HL-60 (cell line): ENCODE measurements around the gene ITIH1.

Experiments
- CTCF ChIP-seq: IDR thresholded peaks from one replicate; pipeline ENCODE4 v1.5.1; 2011; ENCODE audit warnings: low read length, control low read depth, inconsistent platforms; ENCODE audit not compliant: insufficient read depth
- POLR2AphosphoS5 ChIP-seq: IDR thresholded peaks from 2 replicates; pipeline ENCODE4 v1.6.1; 2012; ENCODE audit warnings: low read depth
- REST ChIP-seq: IDR thresholded peaks from 2 replicates; pipeline ENCODE4 v1.6.1; 2012; ENCODE audit warnings: low read depth; ENCODE audit not compliant: insufficient replicate concordance
- SPI1 ChIP-seq: IDR thresholded peaks from 2 replicates; pipeline ENCODE4 v1.6.1; 2012; ENCODE audit warnings: low read depth, mild to moderate bottlenecking, borderline replicate concordance

- TF ChIP-seq CTCF: no peak
- no peak for TF ChIP-seq POLR2AphosphoS5
- no peak for TF ChIP-seq REST
- TF ChIP-seq SPI1: no peak
Observed at GRCh38 chr3:52733256-52733891, 44.0 kb upstream of the ITIH1 start.
